ENCODE results near the gene DISP2. TPM values are rescaled to one million over a fixed set of nuclear protein-coding genes. Genes with fewer than 3 reads are reported as not detected.

DISP2 gene
- total RNA-seq, 1 donor from 2014 or later, result 1.0 TPM

- intact Hi-C loops (cut with micrococcal nuclease), result loop anchor here (10.0 kb wide), 1 partner anchor 367 kb away; the partner anchor contains the start of gene RAD51
These were observed 30.6 kb upstream of the DISP2 start for GRCh38 chr15:40327457-40327856.

GRCh38 chr15:40328176-40328575 is 29.8 kb upstream of the DISP2 start:
- intact Hi-C loops (cut with micrococcal nuclease), result loop anchor here (10.0 kb wide), 1 partner anchor 367 kb away; the partner anchor contains the start of gene RAD51

- intact Hi-C loops (cut with micrococcal nuclease), result loop anchor here (10.0 kb wide), 1 partner anchor 366 kb away; the partner anchor contains the start of gene RAD51
These were observed 29.3 kb upstream of the DISP2 start for GRCh38 chr15:40328751-40329150.

GRCh38 chr15:40329804-40330203 is 28.2 kb upstream of the DISP2 start:
- intact Hi-C loops (cut with micrococcal nuclease), result loop anchor here (10.0 kb wide), 1 partner anchor 365 kb away; the partner anchor contains the start of gene RAD51

- intact Hi-C loops (cut with micrococcal nuclease), result no loop called here
These were observed 27.6 kb upstream of the DISP2 start for GRCh38 chr15:40330368-40330836.

GRCh38 chr15:40331026-40331425 is 27.0 kb upstream of the DISP2 start:
- intact Hi-C loops (cut with micrococcal nuclease), result no loop called here

- intact Hi-C loops (cut with micrococcal nuclease), result loop anchor here (1.0 kb wide), 1 partner anchor 10 kb away; no protein-coding TSS in a partner anchor
These were observed 26.4 kb upstream of the DISP2 start for GRCh38 chr15:40331637-40332036.

- intact Hi-C loops (cut with micrococcal nuclease), result loop anchor here (1.0 kb wide), 1 partner anchor 11 kb away; no protein-coding TSS in a partner anchor
These were observed 25.8 kb upstream of the DISP2 start for GRCh38 chr15:40332113-40332781.

- intact Hi-C loops (cut with micrococcal nuclease), result no loop called here
These were observed 24.0 kb upstream of the DISP2 start for GRCh38 chr15:40333922-40334492.

GRCh38 chr15:40334541-40334940 is 23.5 kb upstream of the DISP2 start:
- intact Hi-C loops (cut with micrococcal nuclease), result no loop called here

- intact Hi-C loops (cut with micrococcal nuclease), result no loop called here
These were observed 22.9 kb upstream of the DISP2 start for GRCh38 chr15:40334941-40335795.

- intact Hi-C loops (cut with micrococcal nuclease), result no loop called here
These were observed 21.9 kb upstream of the DISP2 start for GRCh38 chr15:40335938-40336743.

GRCh38 chr15:40336744-40337122 is 21.3 kb upstream of the DISP2 start:
- intact Hi-C loops (cut with micrococcal nuclease), result no loop called here

GRCh38 chr15:40337597-40337996 is 20.4 kb upstream of the DISP2 start:
- intact Hi-C loops (cut with micrococcal nuclease), result no loop called here

GRCh38 chr15:40338041-40338657 is 19.9 kb upstream of the DISP2 start:
- intact Hi-C loops (cut with micrococcal nuclease), result loop anchor here (1.0 kb wide), 3 partner anchors 17 to 59 kb away; partner anchors contain the start of gene PLCB2

GRCh38 chr15:40338921-40339620 is 18.9 kb upstream of the DISP2 start:
- intact Hi-C loops (cut with micrococcal nuclease), result loop anchor here (1.0 kb wide), 3 partner anchors 18 to 60 kb away; partner anchors contain the start of gene PLCB2

GRCh38 chr15:40339621-40339945 is 18.4 kb upstream of the DISP2 start:
- intact Hi-C loops (cut with micrococcal nuclease), result no loop called here

GRCh38 chr15:40340038-40340739 is 17.8 kb upstream of the DISP2 start:
- intact Hi-C loops (cut with micrococcal nuclease), result no loop called here

- intact Hi-C loops (cut with micrococcal nuclease), result no loop called here
These were observed 17.1 kb upstream of the DISP2 start, which contains the start of gene CCDC9B for GRCh38 chr15:40340740-40341400. CCDC9B (minus strand) TSS chr15:40340939; CDS start chr15:40340819, 120 bp downstream.

Measured in T-helper 1 cell treated with Interleukin-12 subunit alpha and Interleukin-12 subunit beta and Interleukin-4 antibody, amounts not matched to agents 30 ng/mL and 1 ng/mL, for 36 hours (primary cell).